Ascending aorta (tissue), 2 donors: Measurements from ENCODE around the gene KCNIP1. TPM values are rescaled to one million over a fixed set of nuclear protein-coding genes. Genes with fewer than 3 reads are reported as not detected.

Experiments used
- DNase-seq, 2 donors: peaks; one replicate each; pipeline ENCODE4 v3.0.0-alpha.2; 2019; ENCODE audit warnings: low spot score in 2 of 2
- H3K27ac ChIP-seq, 2 donors: fragments of 200-600 bp; sonication (generic); one replicate each; pipeline ENCODE4 v1.5.1; 2016 to 2017; ENCODE audit warnings: mild to moderate bottlenecking in 1 of 2
- H3K27me3 ChIP-seq: fragments of 200-600 bp; sonication (generic); one replicate; pipeline ENCODE4 v1.5.1; 2017
- H3K36me3 ChIP-seq, 2 donors: fragments of 200-600 bp; sonication (generic); one replicate each; pipeline ENCODE4 v1.5.1; 2016
- H3K4me1 ChIP-seq, 2 donors: fragments of 200-600 bp; sonication (generic); one replicate each; pipeline ENCODE4 v1.5.1; 2016 to 2017; ENCODE audit warnings: mild to moderate bottlenecking in 1 of 2
- H3K4me3 ChIP-seq, 2 donors: fragments of 200-600 bp; sonication (generic); one replicate each; pipeline ENCODE4 v1.5.1; 2016 to 2017; ENCODE audit warnings: mild to moderate bottlenecking in 1 of 2
- H3K9me3 ChIP-seq, 2 donors: fragments of 200-600 bp; sonication (generic); one replicate each; pipeline ENCODE4 v1.5.1; 2016
- intact Hi-C: fragments of 100-400 bp; cut with DNase I; formaldehyde crosslinking; loops from one replicate; pipeline ENCODE4 v1.15.1; 2023
- total RNA-seq: library from RNA; depleted of rRNA; stranded (reverse); fragments of >200 nt; gene quantifications from one replicate; pipeline ENCODE4 v1.1.0, GENCODE V29; 2016
- TF ChIP-seq, protein P1 (sequence below), 3 experiments: fragments of 200-600 bp in 2 of 3; fragments of 450-650 bp in 1 of 3; sonication (generic) in 2 of 3; IDR thresholded peaks; one replicate each; pipeline ENCODE4 v1.5.1; 2016 to 2019; ENCODE audit warnings: antibody characterized with exemption in 3 of 3, mild to moderate bottlenecking in 1 of 3, moderate library complexity in 1 of 3

Gene KCNIP1
- total RNA-seq, 1 donor from 2014 or later: not detected

DNA sequence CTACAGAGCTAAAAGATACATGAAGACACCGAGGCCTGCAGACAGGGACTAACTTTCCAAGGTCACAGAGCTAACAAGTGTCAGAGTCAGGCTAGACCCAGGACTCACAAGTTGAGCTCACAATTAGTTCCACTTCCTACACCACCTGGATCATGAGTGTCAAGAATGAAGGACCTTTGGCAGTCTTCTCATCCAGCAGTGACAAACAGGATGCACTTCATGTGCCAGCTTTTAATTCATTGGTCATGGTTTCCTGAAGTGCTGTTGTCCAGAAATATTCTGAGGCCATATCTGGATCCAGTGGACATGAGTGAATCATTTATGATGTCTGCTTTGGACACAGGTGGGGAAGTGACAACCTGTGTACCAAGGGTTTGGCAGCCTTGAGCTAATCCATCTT, 77.4 kb downstream of the KCNIP1 start:
- Histone ChIP-seq H3K4me1 (no peaks in the 10 kb centered on the region), H3K27me3 (no peaks in the 10 kb centered on the region), H3K9me3 (no peaks in the 10 kb centered on the region), H3K27ac (no peak overlapping the region), H3K36me3 (no peaks in the 10 kb centered on the region), H3K4me3 (no peak overlapping the region)
- TF ChIP-seq, protein P1, sequence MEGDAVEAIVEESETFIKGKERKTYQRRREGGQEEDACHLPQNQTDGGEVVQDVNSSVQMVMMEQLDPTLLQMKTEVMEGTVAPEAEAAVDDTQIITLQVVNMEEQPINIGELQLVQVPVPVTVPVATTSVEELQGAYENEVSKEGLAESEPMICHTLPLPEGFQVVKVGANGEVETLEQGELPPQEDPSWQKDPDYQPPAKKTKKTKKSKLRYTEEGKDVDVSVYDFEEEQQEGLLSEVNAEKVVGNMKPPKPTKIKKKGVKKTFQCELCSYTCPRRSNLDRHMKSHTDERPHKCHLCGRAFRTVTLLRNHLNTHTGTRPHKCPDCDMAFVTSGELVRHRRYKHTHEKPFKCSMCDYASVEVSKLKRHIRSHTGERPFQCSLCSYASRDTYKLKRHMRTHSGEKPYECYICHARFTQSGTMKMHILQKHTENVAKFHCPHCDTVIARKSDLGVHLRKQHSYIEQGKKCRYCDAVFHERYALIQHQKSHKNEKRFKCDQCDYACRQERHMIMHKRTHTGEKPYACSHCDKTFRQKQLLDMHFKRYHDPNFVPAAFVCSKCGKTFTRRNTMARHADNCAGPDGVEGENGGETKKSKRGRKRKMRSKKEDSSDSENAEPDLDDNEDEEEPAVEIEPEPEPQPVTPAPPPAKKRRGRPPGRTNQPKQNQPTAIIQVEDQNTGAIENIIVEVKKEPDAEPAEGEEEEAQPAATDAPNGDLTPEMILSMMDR (IDR thresholded peaks at IDR 0.05): no peak
- DNase-seq: no peak
- intact Hi-C loops: no loop called here

GRCh38 chr5:170582644-170583330, 79.0 kb downstream of the KCNIP1 start:
- intact Hi-C loops: no loop called here
- TF ChIP-seq, protein P1 (IDR thresholded peaks at IDR 0.05): no peak
- no peaks in the 10 kb centered on the region for H3K27me3 ChIP-seq
- H3K9me3 ChIP-seq: no peaks in the 10 kb centered on the region
- no peaks in the 10 kb centered on the region for H3K36me3 ChIP-seq
- no peak overlapping the region for H3K4me3 ChIP-seq
- no peak for DNase-seq
- no peak overlapping the region for H3K27ac ChIP-seq
- no peaks in the 10 kb centered on the region for H3K4me1 ChIP-seq

- intact Hi-C loops: no loop called here
- no peaks in the 10 kb centered on the region for H3K9me3 ChIP-seq
- H3K4me3 ChIP-seq: no peak overlapping the region
- no peaks in the 10 kb centered on the region for H3K36me3 ChIP-seq
- no peak overlapping the region for H3K27ac ChIP-seq
- H3K27me3 ChIP-seq: no peaks in the 10 kb centered on the region
- no peak for DNase-seq
- H3K4me1 ChIP-seq: no peaks in the 10 kb centered on the region
- TF ChIP-seq, protein P1 (IDR thresholded peaks at IDR 0.05): no peak
These were observed 80.2 kb downstream of the KCNIP1 start for GRCh38 chr5:170584003-170584402.

DNA sequence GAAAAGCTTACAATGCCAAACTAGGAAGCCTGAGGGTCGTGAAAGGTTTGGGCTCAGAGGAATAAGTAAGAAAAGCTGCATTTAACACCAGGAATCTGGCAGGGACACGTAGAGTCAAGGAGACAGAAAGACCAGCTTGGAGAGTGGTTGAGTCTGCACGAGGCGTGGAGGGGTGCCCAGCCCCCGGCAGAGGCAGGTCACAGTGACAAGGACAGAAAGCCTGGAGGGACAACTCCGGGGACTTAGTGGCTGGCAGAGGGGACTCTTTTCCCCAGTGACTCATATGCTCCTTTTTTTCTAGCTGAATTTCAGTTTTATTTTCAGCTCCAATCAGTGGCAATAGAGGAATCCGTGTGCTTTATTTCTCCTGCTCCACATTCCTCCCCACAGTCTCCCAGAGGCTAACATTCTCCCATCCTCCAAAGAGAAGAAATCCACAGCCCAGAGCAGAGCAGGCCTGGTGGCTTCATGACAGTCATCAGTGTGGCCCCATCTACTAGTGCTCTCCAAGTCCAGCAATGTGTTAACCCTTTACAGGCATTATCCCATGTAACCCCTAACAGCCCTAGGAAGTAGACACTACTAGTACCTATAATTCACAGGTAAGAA, 80.7 kb downstream of the KCNIP1 start:
- TF ChIP-seq, protein P1 (IDR thresholded peaks at IDR 0.05): no peak
- intact Hi-C loops: no loop called here
- no peak for DNase-seq
- H3K36me3 ChIP-seq: no peaks in the 10 kb centered on the region
- H3K4me3 ChIP-seq: no peak overlapping the region
- H3K27me3 ChIP-seq: no peaks in the 10 kb centered on the region
- H3K4me1 ChIP-seq: no peaks in the 10 kb centered on the region
- no peak overlapping the region for H3K27ac ChIP-seq
- H3K9me3 ChIP-seq: no peaks in the 10 kb centered on the region

- Histone ChIP-seq H3K4me1 (no peaks in the 10 kb centered on the region), H3K9me3 (no peaks in the 10 kb centered on the region), H3K4me3 (no peak overlapping the region), H3K27ac (no peak overlapping the region), H3K27me3 (no peaks in the 10 kb centered on the region), H3K36me3 (no peaks in the 10 kb centered on the region)
- TF ChIP-seq, protein P1 (IDR thresholded peaks at IDR 0.05): no peak
- intact Hi-C loops: no loop called here
- DNase-seq: no peak
These were observed 81.6 kb downstream of the KCNIP1 start for GRCh38 chr5:170585273-170585948.
